ENCODE results near the gene MEGF11.

DNA sequence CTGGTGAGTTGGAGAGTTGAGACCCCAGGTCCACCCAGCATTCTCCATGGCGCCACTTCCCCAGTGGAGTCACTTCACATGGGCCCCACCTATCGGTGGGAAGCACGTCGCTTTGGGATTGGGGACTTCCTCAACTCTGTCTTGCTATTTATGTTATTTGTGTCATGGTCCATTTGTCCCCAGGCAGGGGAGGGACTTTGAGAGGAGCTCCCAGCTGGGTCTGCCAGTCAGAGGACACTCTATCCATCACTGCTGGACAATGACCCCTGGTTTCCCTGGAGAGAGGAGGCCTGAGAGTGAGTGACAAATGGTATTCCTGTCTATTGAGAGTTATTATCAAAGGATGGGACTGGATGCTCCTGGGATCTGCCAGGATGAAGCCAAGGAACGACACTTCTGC, 256.6 kb downstream of the MEGF11 start:
- TF ChIP-seq, protein P1, sequence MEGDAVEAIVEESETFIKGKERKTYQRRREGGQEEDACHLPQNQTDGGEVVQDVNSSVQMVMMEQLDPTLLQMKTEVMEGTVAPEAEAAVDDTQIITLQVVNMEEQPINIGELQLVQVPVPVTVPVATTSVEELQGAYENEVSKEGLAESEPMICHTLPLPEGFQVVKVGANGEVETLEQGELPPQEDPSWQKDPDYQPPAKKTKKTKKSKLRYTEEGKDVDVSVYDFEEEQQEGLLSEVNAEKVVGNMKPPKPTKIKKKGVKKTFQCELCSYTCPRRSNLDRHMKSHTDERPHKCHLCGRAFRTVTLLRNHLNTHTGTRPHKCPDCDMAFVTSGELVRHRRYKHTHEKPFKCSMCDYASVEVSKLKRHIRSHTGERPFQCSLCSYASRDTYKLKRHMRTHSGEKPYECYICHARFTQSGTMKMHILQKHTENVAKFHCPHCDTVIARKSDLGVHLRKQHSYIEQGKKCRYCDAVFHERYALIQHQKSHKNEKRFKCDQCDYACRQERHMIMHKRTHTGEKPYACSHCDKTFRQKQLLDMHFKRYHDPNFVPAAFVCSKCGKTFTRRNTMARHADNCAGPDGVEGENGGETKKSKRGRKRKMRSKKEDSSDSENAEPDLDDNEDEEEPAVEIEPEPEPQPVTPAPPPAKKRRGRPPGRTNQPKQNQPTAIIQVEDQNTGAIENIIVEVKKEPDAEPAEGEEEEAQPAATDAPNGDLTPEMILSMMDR (IDR thresholded peaks at IDR 0.05) = no peak
- no peak for TF ChIP-seq POLR2A (IDR thresholded peaks at IDR 0.05; ENCODE audit: low read depth)
- no peak for TF ChIP-seq EP300 (IDR thresholded peaks at IDR 0.05)
- no peak for TF ChIP-seq POLR2AphosphoS5 (IDR thresholded peaks at IDR 0.05)
